HL-60 (cell line): ENCODE results near the gene SPATS2L.

Source experiments
- POLR2AphosphoS5 ChIP-seq: IDR thresholded peaks from 2 replicates; pipeline ENCODE4 v1.6.1; 2012; ENCODE audit warnings: low read depth
- SPI1 ChIP-seq: IDR thresholded peaks from 2 replicates; pipeline ENCODE4 v1.6.1; 2012; ENCODE audit warnings: low read depth, mild to moderate bottlenecking, borderline replicate concordance
- TF ChIP-seq, protein P1 (sequence below): IDR thresholded peaks from one replicate; pipeline ENCODE4 v1.5.1; 2011; ENCODE audit warnings: low read length, control low read depth, inconsistent platforms; ENCODE audit not compliant: insufficient read depth
- TF ChIP-seq, protein P2 (sequence below): IDR thresholded peaks from 2 replicates; pipeline ENCODE4 v1.6.1; 2012; ENCODE audit warnings: low read depth; ENCODE audit not compliant: insufficient replicate concordance

DNA sequence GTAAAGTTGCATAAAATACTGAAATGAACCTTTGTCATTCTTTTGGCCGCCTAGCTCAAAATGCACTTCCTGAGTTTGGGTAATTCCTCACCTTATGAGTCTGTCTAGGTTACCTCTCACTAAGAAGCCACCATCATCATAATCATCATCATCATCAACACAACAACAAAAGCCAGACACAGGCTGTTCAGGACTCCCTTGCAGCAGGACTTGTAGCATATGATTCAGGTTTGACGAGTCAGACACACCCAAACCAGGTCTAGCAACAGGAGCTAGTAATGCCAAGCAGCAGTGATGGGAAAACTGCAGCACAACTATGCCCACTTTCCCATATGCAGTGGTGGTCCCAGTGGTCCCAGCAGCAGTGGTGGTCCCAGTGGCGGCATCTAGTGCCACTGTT is 216.7 kb downstream of the SPATS2L start:
- TF ChIP-seq POLR2AphosphoS5 (no peak), SPI1 (no peak)
- TF ChIP-seq, protein P1, sequence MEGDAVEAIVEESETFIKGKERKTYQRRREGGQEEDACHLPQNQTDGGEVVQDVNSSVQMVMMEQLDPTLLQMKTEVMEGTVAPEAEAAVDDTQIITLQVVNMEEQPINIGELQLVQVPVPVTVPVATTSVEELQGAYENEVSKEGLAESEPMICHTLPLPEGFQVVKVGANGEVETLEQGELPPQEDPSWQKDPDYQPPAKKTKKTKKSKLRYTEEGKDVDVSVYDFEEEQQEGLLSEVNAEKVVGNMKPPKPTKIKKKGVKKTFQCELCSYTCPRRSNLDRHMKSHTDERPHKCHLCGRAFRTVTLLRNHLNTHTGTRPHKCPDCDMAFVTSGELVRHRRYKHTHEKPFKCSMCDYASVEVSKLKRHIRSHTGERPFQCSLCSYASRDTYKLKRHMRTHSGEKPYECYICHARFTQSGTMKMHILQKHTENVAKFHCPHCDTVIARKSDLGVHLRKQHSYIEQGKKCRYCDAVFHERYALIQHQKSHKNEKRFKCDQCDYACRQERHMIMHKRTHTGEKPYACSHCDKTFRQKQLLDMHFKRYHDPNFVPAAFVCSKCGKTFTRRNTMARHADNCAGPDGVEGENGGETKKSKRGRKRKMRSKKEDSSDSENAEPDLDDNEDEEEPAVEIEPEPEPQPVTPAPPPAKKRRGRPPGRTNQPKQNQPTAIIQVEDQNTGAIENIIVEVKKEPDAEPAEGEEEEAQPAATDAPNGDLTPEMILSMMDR = no peak
- TF ChIP-seq, protein P2, sequence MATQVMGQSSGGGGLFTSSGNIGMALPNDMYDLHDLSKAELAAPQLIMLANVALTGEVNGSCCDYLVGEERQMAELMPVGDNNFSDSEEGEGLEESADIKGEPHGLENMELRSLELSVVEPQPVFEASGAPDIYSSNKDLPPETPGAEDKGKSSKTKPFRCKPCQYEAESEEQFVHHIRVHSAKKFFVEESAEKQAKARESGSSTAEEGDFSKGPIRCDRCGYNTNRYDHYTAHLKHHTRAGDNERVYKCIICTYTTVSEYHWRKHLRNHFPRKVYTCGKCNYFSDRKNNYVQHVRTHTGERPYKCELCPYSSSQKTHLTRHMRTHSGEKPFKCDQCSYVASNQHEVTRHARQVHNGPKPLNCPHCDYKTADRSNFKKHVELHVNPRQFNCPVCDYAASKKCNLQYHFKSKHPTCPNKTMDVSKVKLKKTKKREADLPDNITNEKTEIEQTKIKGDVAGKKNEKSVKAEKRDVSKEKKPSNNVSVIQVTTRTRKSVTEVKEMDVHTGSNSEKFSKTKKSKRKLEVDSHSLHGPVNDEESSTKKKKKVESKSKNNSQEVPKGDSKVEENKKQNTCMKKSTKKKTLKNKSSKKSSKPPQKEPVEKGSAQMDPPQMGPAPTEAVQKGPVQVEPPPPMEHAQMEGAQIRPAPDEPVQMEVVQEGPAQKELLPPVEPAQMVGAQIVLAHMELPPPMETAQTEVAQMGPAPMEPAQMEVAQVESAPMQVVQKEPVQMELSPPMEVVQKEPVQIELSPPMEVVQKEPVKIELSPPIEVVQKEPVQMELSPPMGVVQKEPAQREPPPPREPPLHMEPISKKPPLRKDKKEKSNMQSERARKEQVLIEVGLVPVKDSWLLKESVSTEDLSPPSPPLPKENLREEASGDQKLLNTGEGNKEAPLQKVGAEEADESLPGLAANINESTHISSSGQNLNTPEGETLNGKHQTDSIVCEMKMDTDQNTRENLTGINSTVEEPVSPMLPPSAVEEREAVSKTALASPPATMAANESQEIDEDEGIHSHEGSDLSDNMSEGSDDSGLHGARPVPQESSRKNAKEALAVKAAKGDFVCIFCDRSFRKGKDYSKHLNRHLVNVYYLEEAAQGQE = no peak
